Neural crest cell (in vitro differentiated cells): Measurements from ENCODE around the gene MUC2. TPM values are rescaled to one million over a fixed set of nuclear protein-coding genes. Genes with fewer than 3 reads are reported as not detected.
A peak's percentile ranks its signal among the peaks of the same experiment; 100 is the strongest.

Experiments
- DNase-seq: peaks from one replicate; pipeline ENCODE4 v3.0.0; 2021; ENCODE audit warnings: low read depth, mixed read lengths, low spot score
- H3K27ac Mint-ChIP-seq: one replicate; pipeline ENCODE4 v1.8.0; 2021; ENCODE audit warnings: mild to moderate bottlenecking, mixed read lengths; ENCODE audit not compliant: unreplicated experiment
- H3K27me3 Mint-ChIP-seq: 2 replicates; pipeline ENCODE4 v1.8.0; 2021; ENCODE audit warnings: low read depth, mild to moderate bottlenecking, mixed read lengths
- H3K36me3 Mint-ChIP-seq: 2 replicates; pipeline ENCODE4 v1.8.0; 2021; ENCODE audit warnings: low read depth, mild to moderate bottlenecking, mixed read lengths
- H3K4me1 Mint-ChIP-seq: 2 replicates; pipeline ENCODE4 v1.8.0; 2021; ENCODE audit warnings: mixed read lengths
- H3K4me3 Mint-ChIP-seq: one replicate; pipeline ENCODE4 v1.8.0; 2021; ENCODE audit warnings: mild to moderate bottlenecking, mixed read lengths
- H3K9me3 Mint-ChIP-seq: 2 replicates; pipeline ENCODE4 v1.8.0; 2021; ENCODE audit warnings: mixed read lengths
- CTCF ChIP-seq: fragments of 200-600 bp; sonication (generic); conservative IDR thresholded peaks from 2 replicates; pipeline ENCODE4 v1.5.0; 2021; ENCODE audit warnings: antibody characterized with exemption, mild to moderate bottlenecking
- total RNA-seq: library from RNA; stranded (reverse); gene quantifications from 2 replicates; pipeline ENCODE4 v1.2.1, GENCODE V29; 2021

Gene MUC2
- total RNA-seq, 1 donor from 2014 or later, result not detected

GRCh38 chr11:1072821-1073231, 1.8 kb upstream of the MUC2 start:
- Mint-ChIP-seq H3K9me3 (no peaks in the 10 kb centered on the region), H3K27ac (no peak overlapping the region), H3K4me3 (no peak overlapping the region), H3K4me1 (peaks cover 4% of the 10 kb centered on the region), H3K36me3 (no peaks in the 10 kb centered on the region), H3K27me3 (peaks cover 4% of the 10 kb centered on the region)
- TF ChIP-seq CTCF, result no peak
- DNase-seq, result no peak

- H3K4me3 Mint-ChIP-seq, result no peak overlapping the region
Measured at GRCh38 chr11:1073261-1073724, 1.4 kb upstream of the MUC2 start.

GRCh38 chr11:1073851-1074243, 827 bp upstream of the MUC2 start:
- Mint-ChIP-seq H3K4me3 (no peak overlapping the region), H3K4me1 (no peaks in the 10 kb centered on the region), H3K36me3 (no peaks in the 10 kb centered on the region), H3K27me3 (peaks cover 2% of the 10 kb centered on the region), H3K27ac (no peak overlapping the region), H3K9me3 (no peaks in the 10 kb centered on the region)
- TF ChIP-seq CTCF, result no peak
- DNase-seq, result no peak

More at GRCh38 chr11:1073261-1073724, 1.4 kb upstream of the MUC2 start:
- no peak for DNase-seq
- Mint-ChIP-seq H3K27me3 (peaks cover 2% of the 10 kb centered on the region), H3K4me1 (no peaks in the 10 kb centered on the region), H3K9me3 (no peaks in the 10 kb centered on the region), H3K27ac (no peak overlapping the region), H3K36me3 (no peaks in the 10 kb centered on the region)
- no peak for TF ChIP-seq CTCF

- DNase-seq, result no peak
- no peaks in the 10 kb centered on the region for H3K27me3 Mint-ChIP-seq
- H3K36me3 Mint-ChIP-seq, result no peaks in the 10 kb centered on the region
- no peak overlapping the region for H3K4me3 Mint-ChIP-seq
- no peaks in the 10 kb centered on the region for H3K4me1 Mint-ChIP-seq
- no peak for TF ChIP-seq CTCF
- peak overlapping the region; percentile 86 for H3K27ac Mint-ChIP-seq
- no peaks in the 10 kb centered on the region for H3K9me3 Mint-ChIP-seq
Measured at GRCh38 chr11:1075341-1075911, 752 bp downstream of the MUC2 start.

- Mint-ChIP-seq H3K4me1 (no peaks in the 10 kb centered on the region), H3K27ac (no peak overlapping the region), H3K36me3 (no peaks in the 10 kb centered on the region), H3K4me3 (no peak overlapping the region), H3K9me3 (no peaks in the 10 kb centered on the region), H3K27me3 (no peaks in the 10 kb centered on the region)
- TF ChIP-seq CTCF, result no peak
- DNase-seq, result no peak
Measured at GRCh38 chr11:1076061-1076665, 1.5 kb downstream of the MUC2 start.
